GM10266 (cell line): ENCODE measurements around the gene CMIP.

Experiments used
- DNase-seq: peaks from one replicate; pipeline ENCODE4 v3.0.0; 2012; ENCODE audit errors: extremely low spot score
- CTCF ChIP-seq: IDR thresholded peaks from 2 replicates; pipeline ENCODE4 v1.5.1; 2012; ENCODE audit warnings: mild to moderate bottlenecking, low read depth; ENCODE audit not compliant: control insufficient read depth, insufficient read depth; ENCODE audit errors: missing control alignments

The CMIP gene

DNA sequence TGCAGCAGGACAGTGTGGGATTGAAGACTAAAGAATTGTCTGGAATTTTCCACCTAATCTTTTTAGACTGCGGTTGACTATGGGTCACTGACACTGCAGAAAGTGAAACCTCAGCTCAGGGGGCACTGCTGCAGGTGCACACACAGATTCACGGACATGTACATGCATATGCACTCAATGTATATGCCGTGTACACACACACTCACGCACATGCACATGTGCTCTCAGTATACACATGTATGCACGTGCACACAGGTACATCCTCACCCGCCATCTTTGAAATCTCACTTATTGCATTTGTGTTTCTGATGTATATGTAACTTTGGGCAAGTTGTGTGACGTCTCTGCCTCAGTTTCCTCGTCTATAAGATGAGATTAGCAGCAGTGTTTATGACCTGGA is 27.3 kb downstream of the CMIP start:
- DNase-seq = no peak
- TF ChIP-seq CTCF = no peak

- TF ChIP-seq CTCF = no peak
- DNase-seq = no peak
Measured at GRCh38 chr16:81472391-81472790, 27.8 kb downstream of the CMIP start.

GRCh38 chr16:81473066-81473488 is 28.5 kb downstream of the CMIP start:
- DNase-seq = no peak
- TF ChIP-seq CTCF = no peak

DNA sequence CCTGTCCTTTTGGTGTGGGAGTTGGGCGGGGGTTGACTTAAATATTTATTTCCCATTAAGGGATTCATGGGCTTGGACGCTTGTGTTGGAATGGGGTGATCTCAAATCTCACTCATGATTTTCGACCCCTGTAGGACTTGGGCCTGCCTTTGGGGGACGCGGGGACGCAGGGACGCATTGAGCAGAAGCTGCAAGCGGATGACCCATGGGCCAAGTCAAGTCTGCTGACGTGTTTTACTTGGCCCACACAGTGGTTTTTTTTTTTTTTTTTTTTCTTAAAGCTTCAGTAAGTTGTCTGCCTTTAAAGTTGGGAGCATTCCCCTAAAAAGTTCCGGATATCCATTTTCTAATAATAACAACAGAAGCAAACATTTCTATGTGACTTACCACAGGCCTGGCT is 28.9 kb downstream of the CMIP start:
- no peak for DNase-seq
- no peak for TF ChIP-seq CTCF

DNA sequence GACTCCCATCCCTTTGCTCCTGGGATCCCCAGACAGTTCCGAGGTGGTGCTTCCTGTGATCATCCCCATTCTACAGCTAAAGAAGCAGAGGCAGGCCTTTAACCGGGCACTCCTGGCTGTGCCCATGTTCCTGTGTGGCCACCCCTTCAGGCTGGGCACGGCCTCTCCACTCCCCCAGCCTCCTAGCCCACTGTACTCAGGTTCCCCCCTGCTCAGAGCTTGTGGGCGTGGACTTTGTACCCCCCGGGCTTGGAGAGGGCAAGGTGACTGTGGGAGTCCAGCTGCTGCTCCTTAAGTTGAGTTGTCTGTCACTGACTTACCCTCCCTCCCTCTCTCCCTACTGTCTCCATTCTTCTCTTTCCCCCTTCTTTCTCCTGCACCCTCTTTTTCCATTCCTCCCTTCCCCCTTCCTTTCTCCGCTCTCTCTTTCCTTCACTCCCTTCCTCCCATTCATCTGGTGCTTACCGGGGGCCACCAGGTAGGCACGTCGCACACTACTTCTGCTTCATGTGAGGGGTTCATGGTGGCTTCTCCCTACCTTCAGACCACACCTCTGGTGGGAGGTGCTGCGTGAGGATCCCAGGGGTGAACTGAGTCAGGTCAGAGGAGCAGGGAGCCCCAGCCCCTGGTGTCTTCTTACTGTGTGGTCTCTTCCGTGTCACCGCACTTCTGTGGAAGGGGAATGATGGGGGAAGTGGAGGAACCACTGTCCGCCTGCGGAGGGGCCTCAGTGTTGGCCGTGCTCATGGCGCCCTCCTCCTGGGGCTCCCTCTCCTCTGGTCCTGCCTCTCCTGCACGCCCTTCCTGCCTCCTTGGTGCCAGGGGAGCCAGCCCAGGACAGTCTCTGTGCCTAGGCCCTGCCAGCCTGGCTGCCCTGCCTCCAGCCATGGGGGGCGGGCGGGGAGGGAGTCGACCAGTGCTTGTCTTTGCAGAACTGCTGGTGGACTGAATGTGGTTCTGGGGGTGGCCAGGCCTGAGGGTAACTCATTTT is 29.7 kb downstream of the CMIP start:
- no peak for TF ChIP-seq CTCF
- no peak for DNase-seq

- DNase-seq = no peak
- TF ChIP-seq CTCF = no peak
Measured at GRCh38 chr16:81477697-81478693, 33.4 kb downstream of the CMIP start.
